ENCODE data around the gene SLC24A4.
A peak's percentile ranks its signal among the peaks of the same experiment; 100 is the strongest.
"Not testable (repeated sequence)": the region's sequence is repeated elsewhere in the genome, so short reads cannot be mapped to it uniquely, and the experiment has no call there.

The SLC24A4 gene

DNA sequence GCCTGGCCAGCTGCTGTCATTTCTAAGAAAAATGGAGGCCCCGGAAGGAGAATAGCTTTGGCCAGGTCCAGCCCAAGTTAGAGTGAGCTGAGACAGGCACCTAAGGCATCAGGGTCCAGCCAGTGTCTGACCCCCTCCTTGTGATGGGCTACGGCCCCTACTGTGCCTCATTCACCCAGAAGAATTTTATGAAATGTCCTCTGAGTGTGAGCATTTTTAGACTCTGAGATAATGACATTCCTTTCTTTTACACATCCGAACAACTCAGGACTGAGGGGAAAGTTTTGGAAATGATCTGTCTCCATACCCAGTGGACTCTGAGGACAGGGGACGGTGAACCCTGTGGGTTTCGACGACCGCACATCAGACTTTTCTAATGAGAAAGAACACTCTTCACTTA, 50.4 kb downstream of the SLC24A4 start:
- no peak for DNase-seq

DNA sequence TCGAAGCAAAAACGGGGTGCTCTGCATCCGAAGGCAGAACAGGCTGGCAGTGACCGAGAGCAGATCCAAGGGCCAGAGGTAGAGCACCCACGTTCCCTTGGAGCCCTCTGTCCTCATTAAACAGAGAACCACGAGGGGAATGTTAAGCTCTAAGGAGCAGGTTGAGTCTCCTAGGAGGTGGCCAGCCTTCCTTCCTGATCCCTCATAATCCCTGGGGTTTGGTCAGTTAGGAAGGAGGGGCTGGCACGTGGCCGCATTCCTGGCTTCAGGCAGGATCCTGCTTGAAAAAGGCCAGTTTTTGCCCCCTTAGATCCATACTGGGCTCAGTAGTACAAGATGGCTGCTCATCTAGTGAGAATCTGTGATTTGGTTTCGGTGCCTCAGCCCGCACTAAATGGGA, 57.2 kb downstream of the SLC24A4 start:
- DNase-seq, result no peak

DNA sequence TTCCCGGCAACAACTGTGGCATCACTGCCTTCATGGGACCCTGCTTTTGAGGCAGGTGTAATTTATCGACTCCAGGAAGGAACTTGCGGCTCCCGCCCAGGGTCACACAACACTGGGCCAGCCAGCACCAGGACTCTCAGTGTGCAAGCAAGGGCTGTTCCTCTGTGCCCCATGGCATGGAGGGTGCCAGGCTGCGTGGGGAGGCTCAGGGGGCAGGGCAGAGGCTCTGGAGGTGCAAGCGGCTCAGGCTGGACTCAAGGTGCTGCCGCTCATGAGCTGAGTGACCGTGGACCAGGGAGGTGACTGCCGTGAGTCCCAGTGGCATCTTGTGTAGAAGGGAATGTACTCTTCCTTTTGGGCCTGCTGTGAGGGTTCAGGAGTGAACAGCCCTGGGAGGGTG, 57.6 kb downstream of the SLC24A4 start:
- no peak for DNase-seq

DNA sequence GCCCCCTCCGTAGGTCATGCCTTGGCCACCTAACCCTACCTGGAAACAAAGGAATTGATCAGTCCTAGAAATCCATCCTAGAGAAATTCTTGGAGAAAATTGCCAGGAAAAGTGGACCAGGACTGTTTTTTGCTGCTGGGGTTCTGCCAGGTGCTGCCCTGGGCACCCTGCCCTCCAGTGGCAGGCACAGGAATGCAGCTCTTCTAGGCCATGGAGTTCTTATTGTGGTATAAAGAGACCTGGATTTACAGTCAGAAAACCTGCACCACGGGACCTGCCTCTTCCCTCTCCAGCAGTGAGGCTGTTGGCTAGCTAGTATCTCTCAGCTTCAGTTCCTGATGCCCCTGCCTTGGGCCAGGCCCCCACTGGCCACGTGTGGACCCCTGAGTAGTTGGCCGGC, 59.7 kb downstream of the SLC24A4 start:
- DNase-seq, result no peak

DNA sequence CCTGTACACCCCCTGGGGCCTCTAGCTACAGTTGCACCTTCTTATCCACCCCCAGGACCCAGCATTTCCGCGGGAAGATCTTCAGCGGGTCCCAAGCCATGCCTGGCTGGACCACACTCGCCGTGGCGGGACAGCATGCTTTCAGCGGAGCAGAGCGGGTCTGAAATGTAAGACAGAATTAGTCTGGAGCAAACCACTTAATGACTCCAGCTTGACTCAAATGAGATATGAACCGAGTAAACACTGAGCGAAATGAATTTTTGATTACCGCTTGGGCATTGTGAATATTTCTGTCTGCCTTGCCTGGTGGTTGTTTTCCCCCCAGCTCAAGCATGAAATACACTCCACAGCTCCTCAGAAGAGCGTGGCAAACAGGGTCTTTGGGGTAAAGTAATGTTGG, 60.8 kb downstream of the SLC24A4 start:
- DNase-seq, result no peak

DNA sequence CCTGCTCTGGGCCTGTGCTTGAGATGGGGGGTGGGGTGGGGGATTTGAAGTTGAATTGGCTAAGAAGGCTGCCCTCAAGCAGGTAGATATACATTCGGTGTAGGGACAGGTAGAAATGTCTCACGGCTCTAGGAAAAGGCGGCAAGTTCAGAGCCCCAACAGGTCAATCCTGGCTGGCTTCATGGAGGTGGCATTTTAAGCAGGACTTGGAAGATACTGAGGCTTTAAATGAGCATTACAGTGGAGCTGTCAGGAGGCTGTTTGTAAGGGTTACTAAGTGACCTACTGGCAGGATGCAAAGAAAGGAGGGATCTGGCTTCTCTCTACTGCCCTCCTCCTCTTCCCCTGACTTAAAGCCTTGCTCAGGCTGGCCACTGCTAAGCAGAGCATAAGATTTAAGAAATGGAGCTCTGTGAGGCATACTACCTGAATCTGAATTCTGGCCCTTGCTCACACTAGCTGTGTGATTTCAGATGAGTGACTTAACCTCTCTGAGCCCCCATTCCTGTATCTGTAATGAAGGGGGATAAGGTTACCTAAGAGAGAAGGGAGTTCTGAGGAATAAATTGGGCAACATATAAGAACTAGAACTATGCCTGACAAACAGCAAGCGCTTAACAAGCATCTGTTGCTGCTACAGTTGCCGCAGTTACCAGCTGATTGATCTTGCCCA, 61.6 kb downstream of the SLC24A4 start:
- no peak for DNase-seq

DNA sequence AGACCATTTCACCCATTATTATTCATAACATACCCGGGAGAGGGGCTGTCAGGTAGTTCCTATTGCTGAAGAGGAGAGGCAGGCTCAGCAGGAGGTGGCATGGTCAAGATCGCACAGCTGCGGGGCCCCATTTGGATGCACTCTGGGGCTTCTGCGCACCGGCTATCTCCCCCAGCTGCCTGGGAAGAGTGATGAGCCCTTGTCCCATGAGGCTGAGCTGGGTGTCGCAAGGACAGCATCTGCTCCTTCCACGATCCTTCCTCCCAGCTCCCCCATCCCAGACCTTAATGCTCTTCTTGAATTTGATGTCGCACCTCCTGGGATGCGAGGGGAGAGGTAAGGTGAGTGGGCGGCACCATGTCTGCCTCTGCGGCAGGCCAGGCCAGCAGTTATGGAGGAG, 62.6 kb downstream of the SLC24A4 start:
- no peak for DNase-seq

DNA sequence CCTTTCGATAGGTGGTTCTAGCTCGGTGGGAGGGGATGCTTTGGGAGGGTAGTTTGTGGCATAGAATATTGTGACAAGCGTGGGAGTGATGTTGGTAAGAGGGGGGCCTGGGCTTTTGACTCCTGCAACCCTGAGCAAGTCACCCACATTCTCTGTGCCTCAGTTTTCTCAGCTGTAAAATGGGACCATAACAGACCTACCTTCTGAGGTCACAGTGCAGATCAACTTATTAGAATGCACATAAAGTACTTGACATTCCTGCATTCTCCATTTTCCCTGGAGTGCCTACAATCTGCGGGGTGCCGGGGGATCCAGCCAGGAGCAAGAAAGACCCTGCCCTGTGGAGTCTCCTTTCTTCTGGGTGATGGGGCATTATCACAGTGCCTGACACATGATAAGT, 63.2 kb downstream of the SLC24A4 start:
- no peak for DNase-seq

DNA sequence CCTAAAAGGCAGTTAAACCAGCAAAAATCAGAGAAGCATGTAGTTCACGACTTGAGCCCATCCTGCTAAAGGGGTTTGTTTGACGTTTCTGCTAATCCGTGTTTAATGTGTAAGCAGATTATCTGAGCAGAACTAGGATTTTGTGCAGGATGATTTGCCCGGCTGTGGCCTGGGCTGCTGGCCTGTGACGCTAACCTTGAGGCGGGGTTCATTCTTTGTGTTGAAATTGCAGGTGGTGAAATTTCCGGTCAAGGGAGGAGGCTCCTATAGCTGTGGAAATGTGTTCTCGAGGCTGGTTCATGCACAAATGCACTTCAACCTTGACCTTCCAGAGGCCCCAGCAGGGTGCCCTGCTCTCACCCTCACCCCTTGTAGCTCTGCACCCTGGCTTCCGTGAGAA, 63.7 kb downstream of the SLC24A4 start:
- no peak for DNase-seq

DNA sequence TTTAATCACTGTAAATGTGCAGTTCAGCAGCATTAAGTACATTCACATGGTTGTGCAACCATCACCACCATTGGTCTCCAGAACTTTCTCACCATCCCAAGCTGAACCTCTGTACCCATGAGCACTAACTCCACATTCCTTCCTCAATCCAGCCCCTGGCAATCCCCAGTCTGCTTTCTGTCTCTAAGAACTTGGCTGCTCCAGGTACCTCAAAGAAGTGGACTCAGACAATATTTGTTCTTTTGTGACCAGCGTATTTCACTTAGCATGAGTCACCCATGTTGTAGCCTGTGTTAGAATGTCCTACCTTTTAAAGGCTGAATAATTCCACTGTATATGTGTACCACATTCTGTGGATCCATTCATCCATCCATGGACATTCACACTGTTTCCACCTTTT, 64.6 kb downstream of the SLC24A4 start:
- no peak for DNase-seq

DNA sequence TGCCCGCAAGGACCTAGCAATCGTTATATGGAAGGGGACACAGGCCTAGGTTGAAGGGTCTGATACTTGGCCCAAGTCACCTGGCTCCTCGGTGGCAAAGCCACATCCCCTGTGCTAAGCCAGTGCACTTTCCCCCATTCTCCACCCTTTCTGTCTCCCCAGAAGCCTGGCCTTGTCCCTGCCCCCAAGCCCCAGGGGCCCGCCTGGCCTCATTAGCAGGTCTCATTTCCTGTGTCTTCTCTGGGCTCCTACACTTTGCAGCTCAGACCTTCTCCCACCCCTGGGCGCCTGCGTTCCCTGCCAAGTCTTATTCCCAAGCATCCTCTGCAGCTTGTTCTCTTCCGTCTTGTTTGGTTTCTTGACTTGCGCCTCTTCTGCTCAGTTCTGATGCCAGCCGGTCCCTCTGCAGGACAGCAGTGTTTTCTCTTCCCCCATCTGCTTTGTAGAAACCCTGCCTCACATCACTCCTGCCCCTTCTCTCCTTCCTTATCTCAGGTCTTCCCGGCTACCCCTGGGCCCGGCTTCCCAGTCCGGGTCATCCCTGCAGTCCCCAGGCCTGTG, 66.7 kb downstream of the SLC24A4 start:
- no peak for DNase-seq

DNA sequence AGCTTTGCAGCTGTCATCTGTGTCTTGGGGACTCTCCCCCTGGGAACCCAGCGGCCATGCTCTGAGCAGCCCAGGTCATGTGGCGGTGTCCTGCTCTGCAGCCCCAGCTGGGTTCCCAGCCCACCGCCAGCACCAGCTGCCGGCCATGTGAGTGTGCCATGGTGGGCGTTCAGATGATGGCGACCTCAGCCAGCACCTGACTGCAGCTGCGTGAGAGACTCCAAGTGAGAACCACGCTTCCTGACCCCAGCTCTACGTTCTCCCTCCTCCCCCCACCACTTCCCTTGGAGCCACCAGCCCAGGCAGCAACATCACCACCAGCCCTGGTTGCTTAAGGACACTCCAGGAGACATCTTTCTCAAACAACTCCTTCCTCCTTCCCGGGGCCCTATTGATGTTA, 68.8 kb downstream of the SLC24A4 start:
- DNase-seq, result no peak

DNA sequence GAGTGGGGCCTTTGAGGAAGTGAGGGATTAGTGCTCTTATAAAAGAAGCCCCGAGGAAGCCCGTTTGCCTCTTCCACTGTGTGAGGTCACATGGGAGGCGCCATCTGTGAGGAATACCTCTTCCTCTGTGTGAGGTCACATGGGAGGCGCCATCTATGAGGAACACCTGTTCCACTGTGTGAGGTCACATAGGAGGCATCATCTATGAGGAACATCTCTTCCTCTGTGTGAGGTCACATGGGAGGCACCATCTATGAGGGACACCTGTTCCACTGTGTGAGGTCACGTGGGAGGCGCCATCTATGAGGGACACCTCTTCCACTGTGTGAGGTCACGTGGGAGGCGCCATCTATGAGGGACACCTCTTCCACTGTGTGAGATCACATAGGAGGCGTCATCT, 69.7 kb downstream of the SLC24A4 start:
- no peak for DNase-seq

DNA sequence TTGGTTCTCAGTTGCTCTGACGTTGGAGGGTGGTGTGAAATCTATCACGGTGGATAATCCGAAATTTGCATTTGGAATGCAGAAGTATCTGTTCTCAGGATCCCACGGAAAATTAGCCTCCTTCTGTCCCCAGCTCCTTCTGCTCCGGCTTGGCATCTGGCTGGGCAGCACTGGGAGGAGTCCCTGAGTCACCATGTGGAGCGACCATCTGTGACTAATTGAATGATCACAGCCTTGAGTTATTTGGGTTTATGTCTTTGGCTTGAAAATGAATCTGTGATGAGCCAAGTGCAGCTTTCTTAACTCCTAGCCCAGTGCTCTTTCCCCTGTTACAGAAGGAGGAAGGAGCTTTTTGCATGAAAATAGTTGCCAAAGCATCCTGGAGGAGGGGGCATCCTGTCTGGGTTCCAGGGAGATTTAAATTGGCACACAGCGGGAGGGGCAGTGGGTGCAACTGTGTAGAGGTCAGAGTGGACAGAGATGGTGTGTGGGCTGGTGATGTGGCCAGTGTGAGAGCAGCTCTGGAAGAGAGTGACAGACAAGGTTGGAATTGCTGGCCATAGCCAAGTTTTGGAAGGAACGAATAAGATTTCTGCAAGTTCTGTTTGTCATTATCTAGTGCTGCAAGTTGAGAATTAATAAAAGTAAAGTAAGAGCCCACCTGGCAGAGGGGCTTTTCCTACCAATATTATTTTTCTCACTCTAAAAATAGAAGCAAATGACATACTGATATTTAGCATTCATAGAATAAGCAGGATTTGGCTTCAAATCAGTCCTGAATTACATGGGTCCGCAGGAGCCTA, 74.4 kb downstream of the SLC24A4 start:
- DNase-seq, result peak; percentile 48

DNA sequence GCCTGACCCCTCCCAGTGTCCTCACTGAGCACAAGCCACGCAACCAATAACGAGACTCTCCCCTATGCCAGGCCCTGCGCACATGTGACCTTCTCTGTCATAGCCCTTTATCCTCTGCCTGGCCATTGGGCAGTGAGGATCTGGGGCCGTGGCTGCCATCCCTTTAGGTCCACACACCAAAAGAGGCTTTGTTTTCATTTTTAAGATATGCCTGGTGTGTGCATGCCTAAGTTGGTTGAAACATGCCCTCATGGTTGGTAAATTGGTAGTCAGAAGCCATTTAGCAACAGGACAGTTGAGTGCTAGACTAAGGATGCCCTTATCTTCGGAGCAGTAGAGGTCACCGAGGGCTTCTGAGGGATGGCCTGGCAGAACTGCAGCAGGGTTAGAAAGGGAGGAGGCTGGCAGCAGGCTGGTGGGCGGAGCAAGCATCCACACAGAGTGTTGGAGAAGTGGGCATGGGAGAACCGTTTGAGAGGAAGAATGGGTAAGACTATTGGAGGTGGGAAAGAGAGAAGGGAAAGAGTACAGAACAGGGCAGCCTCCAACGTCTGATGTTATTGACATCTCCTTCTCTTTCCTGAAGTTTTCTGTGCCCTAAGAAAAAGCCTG, 75.1 kb downstream of the SLC24A4 start:
- no peak for DNase-seq

DNA sequence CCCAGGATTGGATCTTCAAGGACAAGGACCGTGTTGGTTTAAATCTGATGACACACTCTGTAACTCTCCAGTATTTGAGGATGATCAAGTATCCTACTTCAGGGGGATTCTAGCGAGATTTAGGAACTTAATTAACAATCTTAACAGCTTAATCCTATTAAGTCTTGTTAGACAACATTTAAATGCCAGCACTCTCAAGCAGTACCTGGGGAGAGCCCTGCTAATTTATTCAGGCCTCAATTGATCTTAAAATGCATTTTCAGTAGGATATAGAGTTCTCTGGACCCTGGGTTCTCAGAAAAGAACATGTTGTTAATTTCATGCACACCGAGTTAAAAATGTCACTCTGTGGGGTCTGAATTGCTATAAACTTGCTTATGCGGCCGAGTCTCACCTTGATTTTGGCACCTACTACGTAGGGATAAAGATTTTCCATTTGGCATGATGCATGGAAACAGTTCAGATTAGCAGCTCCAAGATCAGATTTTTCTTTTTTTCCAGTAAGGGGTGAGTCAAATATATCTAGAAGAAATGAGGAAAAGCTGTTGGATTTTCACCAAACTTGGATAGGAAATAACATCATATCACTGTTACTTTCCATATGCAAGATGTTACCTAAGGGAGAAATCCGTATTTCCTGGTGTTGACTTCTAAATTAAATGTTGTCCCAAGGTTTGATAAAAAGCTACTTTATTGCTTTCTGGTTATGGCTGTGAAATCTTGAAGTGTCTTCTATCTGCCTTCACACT, 76.1 kb downstream of the SLC24A4 start:
- no peak for DNase-seq

DNA sequence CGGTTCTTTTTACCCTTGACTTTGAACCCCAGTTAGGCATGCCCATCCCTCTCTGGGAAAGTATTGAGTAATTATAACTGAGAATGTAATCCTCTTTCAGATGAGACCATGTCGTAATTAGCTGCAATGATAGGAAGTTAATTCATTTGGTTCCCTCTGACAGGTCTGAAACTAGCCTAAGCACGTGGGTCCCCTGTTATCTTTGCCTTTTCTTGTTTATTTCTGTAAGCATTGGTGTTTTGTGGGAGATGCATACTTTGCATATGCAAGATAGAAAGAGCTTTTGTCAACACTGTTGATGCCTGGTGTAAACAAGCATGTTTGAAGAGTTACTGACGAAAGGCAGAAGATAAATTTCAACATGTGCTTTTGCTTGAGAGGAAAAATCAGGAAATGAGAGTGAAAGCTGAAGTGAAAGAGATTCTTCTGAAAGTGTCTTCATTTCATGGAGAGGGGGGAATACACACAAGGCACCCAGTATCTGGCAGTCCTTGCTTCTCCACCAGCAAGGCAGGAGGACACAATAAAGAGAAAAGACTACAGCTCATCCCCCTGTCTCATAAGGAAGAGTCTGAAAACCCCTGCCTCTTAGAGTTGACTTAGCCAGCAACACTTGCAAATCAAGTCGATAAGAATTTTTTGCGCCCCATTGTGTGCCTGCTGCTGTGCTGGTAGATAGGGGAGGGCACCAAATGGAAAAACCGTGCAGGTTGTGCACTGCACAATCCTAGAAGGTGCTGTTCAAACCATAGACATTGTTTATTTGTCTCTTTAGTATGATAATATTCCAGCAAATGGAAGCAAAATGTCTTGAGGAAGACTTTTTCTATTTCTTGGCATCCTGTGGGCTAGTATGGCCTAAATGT, 77.8 kb downstream of the SLC24A4 start:
- DNase-seq, result no peak

DNA sequence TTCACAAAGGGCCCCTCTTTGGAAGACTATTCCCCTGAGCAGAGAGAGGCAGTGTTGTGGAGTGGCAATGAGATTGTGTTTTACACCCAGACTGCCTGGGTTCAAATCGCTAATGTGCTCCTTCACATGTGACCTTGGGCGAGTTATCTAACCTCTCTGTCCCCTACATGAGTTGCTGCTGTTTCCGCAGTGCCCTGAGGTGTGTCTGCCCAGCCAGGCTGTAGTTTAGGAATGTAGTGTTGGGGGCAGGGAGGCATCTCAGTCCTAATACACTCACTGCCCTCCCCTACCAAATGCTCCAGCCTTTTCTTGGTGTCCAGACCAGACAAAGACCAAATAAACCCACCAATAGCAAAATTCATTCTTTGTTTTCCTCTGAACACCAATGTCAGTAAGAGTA, 78.6 kb downstream of the SLC24A4 start:
- no peak for DNase-seq

DNA sequence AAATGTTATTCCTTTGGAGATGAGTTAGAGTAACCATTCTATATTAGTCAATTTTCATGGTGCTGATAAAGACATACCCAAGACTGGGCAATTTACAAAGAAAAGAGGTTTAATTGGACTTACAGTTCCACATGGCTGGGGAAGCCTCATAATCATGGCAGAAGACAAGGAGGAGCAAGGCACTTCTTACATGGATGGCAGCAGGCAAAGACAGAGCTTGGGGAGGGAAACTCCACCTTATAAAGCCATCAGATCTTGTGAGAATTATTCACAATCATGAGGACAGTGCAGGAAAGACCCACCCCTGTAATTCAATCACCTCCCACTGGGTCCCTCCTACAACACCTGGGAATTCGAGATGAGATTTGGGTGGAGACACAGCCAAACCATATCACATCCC, 79.5 kb downstream of the SLC24A4 start:
- not testable (repeated sequence) for DNase-seq

DNA sequence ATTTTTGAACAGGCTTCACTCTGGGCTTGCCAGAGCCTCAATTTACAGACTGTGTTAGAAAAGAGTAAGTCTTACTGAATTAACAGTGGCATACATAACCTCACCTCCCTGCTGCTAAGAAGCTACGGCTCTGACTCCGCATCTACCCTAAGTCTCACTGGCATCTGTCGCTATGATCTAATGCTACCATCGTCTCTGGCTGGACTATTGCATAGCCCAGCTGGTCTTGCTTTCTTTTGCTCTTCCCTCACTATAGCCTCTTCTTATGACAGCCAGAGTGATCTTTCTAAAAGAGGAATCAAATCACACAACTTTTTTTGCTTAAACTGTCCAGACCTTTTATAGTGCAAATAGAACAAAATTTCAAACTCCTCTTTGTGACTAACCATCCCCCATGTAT, 81.1 kb downstream of the SLC24A4 start:
- DNase-seq, result no peak

DNA sequence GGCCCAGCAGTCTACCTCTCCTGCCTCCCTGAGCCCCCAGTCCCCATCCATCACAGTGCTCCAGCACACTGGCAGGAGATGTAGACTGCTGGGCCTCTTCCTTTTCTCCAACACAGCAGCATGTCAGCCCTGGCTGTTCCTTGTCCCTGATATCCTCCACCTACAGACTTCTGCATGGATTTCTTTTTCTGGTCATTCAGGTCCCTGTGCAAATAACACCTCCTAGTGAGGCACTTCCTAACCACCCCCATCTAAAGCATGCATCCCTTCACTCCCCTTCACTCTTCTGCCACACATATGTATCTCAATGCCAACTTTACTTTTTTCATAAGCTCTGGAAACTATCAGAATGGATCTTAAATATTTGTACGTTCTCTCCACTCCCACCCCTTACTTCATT, 81.5 kb downstream of the SLC24A4 start:
- no peak for DNase-seq

DNA sequence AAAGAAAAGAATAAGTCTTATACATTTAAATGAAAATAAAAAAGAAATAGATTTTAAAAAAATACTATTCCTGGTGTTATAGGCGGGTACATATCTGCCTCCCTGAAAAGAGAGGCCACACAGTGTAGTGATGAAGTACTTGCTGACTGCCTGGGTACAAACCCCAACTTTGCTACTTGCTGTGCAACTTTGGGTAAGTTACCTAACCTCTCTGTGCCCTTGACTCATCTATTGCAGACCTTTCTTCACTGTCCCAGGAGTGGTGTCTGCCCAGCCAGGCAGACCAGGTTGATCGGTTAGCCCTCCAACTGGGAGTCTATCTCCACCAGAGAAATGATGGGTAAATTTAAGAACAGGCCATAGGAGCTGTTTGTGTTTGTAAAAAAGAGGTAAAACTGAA, 82.0 kb downstream of the SLC24A4 start:
- DNase-seq, result no peak

All from kidney glomerular epithelial cell (primary cell).